GM21367 (cell line): ENCODE data around the gene FXYD3.

ENCODE experiments used
- ATAC-seq: cut with Tn5 transposase; IDR thresholded peaks from one replicate; pipeline ENCODE4 v1.9.1; 2021; ENCODE audit not compliant: unreplicated experiment

FXYD3 gene, protein sequence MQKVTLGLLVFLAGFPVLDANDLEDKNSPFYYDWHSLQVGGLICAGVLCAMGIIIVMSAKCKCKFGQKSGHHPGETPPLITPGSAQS

DNA sequence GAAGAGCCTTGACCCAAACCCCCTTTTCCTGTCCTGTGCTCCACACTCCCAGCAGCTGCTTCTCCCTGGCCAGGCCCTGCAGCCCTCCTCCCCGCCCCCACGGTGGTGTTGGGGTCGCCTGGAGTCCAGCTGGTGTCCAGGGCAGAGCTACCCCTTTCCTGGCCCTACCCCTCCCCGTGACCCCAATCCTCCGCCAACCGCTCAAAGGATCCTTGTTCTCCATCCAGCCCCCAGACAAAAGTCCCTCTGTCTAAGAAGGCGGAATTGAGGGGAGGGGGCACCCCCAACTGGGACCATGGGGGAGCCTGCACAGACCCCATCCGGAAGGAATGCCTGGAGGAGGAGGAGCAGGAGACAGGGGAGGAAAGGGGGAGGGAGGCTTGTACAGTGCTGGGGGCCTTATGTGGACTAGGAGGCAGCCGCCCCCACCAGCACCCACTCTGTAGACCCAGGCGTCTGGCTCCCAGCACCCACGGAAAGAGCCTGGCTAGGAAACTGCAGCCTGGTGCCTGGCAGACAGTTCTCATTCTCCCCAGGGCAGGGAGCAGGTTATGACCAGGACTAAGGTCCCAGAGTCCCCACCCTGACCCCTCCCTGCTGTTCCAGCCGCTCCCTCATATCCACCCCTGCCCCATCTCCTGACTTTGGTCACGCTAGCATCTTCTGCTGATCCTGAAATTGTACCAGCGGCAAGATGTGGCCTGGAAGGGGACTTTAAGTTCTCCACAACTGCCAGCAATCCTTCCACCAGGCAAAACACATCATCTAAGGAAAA lies at the start of gene FXYD3:
Gene FXYD3, plus strand, starts transcription at position 647 of the 775 bp plus-strand sequence. CDS start 3,554 bp downstream, outside the sequence.
- no peak for ATAC-seq

DNA sequence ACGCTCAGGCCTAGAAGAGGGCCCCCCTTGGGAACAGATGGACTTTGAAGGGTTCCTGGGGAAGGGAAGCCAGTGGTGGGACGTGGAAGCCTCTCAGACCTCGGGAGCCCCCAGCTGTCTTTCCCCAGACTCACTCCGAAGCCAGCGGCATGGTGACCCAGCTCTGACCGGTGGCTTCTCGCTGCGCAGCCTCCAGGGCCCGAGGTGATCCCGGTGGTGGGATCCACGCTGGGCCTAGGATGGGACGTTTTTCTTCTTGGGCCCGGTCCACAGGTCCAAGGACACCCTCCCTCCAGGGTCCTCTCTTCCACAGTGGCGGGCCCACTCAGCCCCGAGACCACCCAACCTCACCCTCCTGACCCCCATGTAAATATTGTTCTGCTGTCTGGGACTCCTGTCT lies 49.5 kb upstream of the FXYD3 start:
- ATAC-seq = no peak

DNA sequence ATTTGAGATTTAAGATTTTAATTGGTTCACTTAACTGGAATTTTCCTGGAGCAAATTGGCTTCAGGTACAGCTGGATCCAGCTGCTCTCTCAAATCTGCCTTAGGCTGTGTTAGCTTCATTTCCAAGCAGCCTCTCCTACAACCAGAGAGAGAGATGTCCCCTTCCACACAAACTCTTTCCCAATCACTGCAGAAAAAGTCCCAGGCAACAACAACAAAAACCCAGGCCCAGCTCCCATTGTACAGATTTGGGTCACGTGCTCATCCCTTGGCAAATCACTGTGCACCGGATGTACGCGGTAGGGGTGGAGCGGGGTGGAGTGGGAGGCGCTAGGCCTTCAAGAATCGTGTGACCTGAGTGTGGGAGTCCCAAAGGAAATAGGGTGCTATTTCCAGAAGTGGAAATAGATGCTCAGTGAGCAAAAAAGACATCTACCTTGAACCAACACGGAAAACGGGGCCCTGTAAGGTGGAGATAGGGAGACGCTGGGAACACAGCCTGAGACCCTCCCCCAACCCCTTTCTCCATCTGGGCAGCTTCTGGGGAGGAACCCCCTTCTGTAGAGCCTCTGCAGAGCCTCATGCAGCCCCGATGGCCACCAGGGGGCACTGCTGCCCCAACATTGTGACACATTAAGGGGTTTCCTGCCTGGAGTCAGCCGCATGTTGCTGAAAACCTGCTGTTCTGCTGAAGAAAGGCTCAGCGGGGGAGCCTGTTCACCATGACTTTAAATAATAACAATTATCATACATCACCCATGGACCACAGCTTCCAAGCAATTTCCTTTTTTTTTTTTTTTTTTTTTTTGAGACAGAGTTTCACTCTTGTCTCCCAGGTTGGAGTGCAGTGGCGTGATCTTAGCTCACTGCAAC lies 48.7 kb upstream of the FXYD3 start:
- peak; percentile 67 for ATAC-seq

DNA sequence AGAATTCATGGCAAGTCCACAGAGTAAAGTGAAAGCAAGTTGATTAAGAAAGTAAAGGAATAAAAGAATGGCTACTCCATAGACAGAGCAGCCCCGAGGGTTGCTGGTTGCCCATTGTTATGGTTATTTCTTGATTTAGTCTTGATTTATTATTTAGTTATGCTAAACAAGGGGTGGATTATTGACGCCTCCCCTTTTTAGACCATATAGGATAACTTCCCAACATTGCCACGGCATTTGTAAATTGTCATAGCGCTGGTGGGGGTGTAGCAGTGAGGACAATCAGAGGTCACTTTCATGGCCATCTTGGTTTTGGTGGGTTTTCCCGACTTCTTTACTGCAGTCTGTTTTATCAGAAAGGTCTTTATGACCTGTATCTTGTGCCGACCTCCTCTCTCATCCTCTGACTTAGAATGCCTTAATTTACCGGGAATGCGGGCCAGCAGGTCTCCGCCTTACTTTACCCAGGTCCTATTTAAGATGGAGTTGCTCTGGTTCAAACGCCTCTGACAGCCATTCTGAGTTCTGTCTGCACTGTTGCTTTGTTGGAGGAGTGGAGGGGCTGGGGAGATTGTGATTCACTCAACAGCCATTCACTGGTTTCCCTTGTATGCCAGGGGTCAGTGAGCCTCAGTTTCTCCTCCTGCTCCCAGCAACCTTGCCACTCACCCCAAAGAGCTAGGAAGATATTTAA lies 46.5 kb upstream of the FXYD3 start:
- ATAC-seq = no peak

DNA sequence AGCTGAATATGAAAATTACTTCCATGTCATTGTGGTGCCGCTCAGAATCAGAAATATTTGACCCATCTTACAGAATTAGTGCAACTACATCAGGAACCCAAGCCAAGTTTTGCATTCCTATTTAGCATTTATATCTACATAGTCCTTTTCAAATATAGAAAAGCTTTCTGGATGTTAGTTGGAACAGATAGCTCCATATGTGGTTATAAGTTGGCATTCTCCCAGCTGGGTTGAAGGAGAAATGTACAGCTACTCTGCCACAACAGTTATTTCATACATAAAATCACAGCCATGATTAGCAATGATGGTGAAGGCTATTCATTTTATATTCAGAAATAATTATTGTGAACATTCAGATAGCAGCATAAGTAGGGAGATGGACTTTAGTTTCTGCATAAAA lies 45.9 kb upstream of the FXYD3 start:
- no peak for ATAC-seq

DNA sequence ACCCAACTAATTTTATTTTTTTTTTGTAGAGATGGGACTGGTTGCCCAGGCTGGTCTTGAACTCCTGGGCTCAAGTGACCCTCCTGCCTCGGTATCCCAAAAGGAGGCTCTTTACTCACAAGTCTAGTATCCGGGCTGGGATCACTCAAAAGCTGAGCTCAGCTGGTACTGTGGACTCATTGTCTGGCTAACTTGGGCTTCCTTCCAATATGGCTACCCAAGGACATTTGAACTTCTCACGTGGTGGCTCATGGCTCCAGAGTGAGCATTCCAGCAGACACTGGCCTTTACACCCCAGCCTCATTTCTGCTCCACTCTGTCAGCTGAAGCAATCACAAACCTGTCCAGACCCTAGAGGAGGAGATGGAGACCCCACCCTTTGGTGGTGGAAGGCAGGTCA lies 45.2 kb upstream of the FXYD3 start:
- no peak for ATAC-seq

DNA sequence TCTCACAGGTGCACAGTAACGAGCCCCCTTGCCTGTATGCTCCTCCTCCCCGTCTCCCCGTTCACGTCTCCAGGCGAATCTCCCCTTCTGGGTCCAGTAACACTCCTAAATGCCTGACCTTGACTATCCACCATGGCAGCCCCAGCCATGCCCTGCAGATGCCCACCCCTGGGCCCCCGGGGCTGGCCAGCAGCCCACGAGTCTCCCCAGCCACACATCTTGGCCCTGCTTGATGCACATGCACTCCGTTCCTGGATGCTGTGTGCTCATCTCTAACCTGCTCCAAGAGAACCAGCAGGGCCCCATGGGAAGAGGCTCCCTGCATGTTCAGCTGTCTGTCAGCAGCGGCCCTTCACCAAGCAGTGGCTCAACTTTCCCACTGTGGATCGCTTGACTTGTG lies 42.1 kb upstream of the FXYD3 start:
- no peak for ATAC-seq

DNA sequence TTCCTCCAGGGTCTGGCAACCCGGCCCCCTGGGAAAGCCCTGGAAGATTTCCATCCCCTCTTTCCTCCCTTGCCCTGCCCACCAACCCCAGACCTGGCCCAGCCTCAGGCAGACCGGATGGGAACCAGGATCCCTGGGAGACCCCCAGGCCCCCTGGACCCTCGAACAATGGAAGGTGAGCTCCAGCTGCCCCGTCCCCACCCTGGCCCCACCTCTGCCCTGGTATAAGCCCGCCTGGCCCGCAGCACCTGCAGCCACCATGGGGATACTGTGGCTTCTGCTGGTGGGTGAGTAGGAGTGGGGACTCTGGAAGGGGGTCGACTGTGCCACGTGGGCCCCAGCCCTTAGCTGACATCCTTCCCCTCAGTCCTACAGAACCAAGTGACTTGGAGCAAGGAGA lies 41.7 kb upstream of the FXYD3 start:
- ATAC-seq = no peak

DNA sequence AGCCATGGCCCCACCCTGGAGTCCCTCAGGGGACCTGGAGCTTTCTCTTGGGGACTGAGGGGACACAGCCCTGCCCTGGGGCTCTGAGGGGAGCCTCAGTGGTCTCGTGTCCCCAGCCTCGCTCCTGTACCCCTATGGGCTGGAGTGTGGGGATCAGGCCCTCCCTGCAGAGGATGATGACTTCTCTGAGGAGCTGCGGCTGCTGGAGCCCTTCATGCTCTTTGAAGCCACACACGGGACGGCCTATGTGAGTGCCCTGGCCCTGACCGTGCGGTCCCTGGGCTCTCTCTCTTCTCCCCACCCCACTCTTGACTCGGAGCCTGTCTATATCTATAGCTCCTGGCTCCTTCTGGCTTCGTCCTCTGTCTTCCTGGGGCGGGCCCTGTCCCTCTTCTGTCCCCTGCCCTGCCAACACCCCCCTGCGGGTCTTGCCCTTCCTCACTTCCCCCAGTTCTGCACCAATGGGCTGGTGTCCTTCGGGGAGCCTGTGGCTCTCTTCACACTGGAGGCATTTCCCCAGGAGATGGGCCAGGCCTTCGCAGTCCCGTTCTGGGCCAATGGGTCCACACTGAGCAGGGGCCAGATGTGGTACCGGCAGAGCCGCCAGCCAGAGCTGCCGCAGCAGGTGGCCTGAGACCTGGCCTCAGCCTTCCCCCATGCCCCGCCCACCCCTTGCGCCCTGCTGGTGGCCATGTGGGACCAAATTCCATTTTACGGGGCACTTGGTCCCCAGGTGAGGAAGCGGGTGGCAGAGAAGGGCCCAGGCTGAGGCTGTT lies 41.0 kb upstream of the FXYD3 start:
- ATAC-seq = no peak

DNA sequence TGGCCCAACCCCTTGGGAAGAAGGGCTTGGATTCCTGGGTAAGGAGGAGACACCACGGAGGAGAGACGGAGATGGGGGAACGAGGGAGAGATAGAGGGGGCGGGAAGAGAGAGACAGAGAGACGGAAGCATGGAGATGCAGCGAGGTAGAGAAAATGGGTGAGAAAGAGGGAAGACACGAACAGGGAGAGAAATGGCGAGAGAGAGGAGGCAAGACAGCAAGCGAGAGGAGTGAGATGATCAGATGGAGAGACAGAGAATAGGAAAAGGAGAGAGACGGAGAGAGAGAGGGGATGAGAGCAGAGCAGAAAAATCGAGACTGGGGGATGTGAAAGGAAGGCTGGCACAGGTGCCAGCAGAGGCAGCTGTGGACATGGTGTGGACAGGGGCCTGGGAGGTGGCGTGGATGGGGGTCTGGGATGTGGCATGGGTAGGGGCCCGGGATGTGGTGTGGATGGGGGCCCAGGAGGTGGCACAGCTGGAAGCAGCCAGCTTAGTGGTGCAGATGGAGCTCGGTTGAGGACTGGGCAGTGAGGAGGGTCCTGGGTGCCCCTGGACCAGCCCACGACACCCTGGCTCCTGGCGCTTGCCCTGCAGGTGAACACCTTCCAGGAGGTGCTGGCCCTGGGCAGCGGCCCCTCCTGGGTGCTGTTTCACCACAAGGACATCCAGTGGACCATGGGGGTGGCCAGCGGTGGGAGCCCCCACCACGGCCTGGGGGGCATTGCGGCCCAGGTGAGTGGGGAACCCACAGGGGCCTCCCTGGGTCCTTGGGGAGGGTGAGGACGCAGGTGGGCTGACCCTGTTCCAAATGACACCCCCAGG lies 40.2 kb upstream of the FXYD3 start:
- ATAC-seq = no peak

DNA sequence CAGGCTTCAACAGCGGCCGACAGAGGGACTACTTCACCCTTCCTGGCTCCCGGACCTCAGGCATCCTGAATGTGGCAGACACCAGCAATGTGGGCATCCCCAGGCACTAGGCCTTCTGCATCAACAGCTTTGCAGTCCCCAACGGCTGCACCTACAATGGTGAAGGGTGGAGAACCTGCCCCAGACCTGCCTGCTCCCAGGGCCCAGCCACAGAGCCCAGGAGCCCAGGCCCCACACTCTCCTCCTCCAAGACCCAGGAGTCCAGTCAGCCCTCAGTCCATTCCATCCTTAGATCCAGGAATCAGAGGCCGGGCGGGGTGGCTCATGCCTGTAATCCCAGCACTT lies 39.6 kb upstream of the FXYD3 start:
- ATAC-seq = no peak

DNA sequence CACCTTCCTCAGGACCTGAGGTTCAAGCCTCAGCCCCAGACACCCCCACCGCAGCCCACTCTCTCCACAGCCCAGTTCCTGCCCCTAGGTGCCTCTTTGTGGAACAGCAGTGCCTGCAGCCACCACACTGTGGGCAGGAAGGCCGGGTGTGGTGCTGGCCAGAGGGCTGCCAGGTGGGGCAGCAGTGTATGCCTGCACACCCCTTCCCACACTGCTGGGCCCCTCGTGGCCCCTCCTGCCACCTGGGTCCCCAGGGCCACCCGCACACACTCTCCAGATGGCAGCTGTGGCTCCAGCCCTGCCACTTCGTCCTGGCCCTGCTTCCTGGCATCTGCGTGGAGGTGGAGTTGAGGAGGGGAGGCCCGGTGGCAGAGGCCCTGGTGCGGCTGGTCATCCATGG lies 39.0 kb upstream of the FXYD3 start:
- ATAC-seq = no peak

DNA sequence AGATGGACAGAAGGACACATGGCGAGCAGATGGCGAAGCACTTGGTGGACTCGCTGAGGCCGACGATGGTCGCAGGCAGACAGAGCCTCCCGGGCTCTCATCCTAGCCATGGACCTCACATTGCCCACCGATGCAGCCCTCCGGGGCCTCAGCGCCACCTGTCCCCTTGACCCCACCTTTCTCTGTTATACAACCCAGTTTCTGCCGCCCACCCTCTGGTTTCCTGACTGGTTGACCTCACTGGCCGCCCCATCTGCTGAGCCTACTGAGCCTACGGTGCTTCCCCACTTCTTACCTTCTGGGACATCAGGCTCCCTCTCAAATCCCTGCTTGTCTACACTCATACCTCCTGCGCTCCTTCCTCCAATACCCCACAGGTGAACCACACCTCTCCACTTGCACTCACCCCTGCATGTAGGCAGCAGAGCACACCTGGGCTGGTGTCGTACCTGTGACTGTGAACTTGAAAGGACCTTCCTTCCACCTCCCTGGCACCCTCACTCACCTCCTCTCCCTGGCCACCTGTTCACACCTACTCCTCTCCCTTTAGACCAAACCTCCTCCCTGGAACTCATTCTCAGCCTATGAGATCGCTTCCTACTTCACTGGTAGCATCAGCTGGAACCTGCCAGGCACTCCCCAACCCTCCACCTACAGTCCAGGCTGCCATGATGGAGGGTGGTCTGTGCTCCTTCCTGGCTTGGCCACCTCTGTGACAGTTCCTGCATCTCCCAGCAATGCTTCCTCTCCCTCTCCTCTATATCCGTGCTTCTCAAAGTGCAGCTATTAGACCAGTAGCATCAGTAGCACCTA lies 38.0 kb upstream of the FXYD3 start:
- no peak for ATAC-seq

DNA sequence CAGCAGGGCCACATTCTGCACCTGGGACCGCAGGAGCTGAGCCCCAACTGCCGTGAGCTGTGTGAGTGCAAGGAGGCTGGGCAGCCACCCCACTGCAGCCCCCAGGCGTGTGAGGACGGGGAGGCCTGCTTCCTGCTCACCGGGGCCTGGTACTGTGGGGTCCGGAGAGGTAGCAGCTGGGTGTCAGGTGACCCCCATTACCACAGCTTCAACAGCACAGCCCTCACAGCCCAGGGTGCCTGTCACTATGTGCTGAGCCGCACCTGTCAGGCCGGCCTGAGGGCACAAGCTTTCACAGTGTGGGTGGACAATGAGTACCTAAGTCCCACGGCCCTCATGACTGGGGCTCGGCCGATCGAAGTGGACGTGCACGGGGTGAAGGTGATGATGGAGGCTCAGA lies 35.8 kb upstream of the FXYD3 start:
- no peak for ATAC-seq

DNA sequence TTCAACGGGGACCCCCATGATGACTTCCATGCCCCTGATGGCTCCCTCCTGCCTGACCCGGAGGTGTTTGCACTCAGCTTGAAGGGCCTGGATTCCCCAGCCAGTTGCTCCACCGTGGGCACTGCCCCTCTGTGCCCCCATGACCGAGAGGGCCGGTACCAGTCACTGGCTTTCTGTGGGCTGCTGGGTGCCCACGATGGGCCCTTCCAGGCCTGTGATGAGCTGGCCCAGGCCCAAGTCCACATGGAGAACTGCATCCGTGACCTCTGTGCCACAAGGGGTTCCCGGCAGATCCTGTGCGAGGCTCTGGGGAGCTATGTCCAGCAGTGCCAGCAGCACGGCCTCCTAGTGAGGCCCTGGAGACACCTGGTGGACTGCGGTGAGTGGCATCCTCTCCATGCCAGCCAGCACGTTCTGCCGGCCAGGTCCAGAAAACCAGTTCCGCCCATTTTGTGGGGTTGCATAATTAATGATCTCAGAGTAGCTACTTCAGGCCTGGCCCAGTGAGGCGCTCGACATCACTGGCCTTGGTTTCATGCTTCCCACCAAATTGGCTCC lies 34.9 kb upstream of the FXYD3 start:
- no peak for ATAC-seq

DNA sequence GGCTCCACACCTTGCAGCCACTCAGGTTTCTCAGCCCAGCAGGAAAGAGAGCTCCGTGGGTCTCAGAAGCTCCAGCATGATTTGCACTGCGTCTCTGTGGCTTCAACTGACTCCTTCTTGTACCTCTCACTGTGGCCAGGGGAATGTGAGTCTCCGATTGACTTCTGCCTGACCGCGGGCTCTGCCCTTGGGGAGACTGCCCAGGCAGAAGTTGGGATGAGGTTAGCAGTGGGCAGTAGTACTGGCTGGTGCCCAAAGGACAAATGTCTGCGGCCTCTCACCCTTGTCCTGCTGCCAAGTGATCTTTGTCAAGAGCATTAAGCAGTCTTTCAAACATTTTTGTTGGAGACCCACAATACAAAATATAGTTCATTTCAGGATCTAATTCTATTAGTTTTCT lies 34.4 kb upstream of the FXYD3 start:
- ATAC-seq = no peak

DNA sequence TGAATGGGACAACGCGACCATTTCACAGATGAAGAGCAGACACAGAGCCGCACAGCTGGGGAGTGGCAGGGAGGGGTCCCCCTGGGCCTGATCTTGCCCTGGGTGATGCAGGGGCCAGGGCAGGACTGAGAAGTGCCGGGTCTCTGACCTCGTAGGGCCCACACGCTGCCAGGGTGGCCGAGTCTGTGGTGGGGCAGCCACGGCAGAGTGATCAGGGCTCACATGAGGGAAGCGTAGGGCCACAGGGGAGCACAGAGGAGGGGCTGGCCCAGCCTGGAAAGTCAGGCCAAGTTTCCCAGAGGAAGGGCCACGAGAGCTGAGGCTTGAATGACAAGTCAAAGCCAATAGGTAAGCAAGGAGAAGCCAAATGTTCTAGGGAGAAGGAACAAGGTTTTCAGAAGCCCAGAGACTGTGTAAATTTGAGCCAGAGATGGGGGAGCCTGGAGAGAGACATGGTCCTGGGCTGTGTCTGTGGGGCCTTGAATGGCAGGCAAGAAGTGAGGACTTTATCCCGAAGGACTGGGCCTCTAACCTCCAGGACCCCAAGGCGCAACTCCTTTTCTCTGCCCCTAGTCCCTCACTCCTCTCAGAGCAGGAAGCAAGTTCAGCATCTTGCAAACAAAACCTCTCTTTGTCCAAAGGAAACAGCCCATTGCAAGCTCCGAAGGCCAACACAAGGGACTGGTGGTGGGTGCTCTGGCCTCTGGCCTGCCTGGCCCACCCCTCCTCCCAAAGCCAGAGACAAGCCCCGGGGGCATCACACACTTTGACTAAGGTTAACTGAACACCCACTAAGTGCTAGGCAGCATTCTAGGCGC lies 31.7 kb upstream of the FXYD3 start:
- no peak for ATAC-seq

DNA sequence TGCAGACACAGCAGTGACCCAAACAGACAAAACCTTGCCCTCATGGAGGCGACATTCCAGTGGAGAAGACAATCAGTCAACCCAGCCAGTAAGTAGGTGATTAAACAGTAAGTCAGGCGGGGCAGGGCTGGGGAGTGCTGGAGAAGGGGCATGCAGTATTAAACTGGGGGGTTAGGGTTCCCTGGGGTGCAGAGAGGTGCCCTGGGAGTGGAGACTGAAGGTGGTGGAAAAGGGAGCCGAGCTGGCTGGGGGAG lies 31.2 kb upstream of the FXYD3 start:
- no peak for ATAC-seq
